Measurements from ENCODE around the gene ASTN1. TPM values are rescaled to one million over a fixed set of nuclear protein-coding genes. Genes with fewer than 3 reads are reported as not detected.

The ASTN1 gene
- polyA plus RNA-seq, 1 experiment, result 0.09 TPM

DNA sequence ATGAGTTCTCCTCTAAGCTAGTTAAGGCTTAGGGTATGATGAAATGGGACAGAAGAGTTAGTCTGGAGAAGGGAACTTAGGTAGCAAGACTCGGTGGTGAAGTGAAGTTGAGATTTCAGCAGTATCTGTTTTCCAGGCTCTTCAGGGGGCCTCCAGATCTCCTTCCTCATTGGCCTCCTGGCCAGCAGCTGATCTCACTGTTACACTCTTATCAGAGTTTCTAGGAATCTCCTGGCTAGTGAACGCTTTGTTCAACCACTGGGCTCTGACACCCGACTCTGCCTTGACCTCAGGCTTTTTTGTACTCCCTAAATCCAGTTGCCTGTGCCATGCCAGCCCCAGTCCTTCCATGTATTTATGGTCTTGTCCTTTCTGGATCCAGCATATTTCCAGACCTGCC, 311.0 kb downstream of the ASTN1 start:
- CTCF ChIA-PET, result interaction anchor here (0.8 kb wide), 1 partner anchor 1702 kb away, joined by 3 read pairs; no protein-coding TSS in a partner anchor
- DNase-seq (ENCODE audit: low read depth, low spot score), result no peak
- H3K27me3 ChIP-seq (ENCODE audit: control insufficient read depth, insufficient read depth, low read length), result no peaks in the 10 kb centered on the region
- POLR2A ChIA-PET, result no interaction called here
- H3K9me3 ChIP-seq (ENCODE audit: control insufficient read depth, insufficient read depth, low read length), result no peaks in the 10 kb centered on the region
- H3K27ac ChIP-seq (ENCODE audit: low read depth, low read length), result no peak overlapping the region
- no peak overlapping the region for H3K4me3 ChIP-seq (ENCODE audit: low read depth, low read length)
- no peak for TF ChIP-seq CTCF (IDR thresholded peaks at IDR 0.05; ENCODE audit: low read depth, low read length)

- Histone ChIP-seq H3K9me3 (ENCODE audit: control insufficient read depth, insufficient read depth, low read length) (no peaks in the 10 kb centered on the region), H3K4me3 (ENCODE audit: low read depth, low read length) (no peak overlapping the region), H3K27me3 (ENCODE audit: control insufficient read depth, insufficient read depth, low read length) (no peaks in the 10 kb centered on the region), H3K27ac (ENCODE audit: low read depth, low read length) (no peak overlapping the region)
- CTCF ChIA-PET, result no interaction called here
- TF ChIP-seq CTCF (IDR thresholded peaks at IDR 0.05; ENCODE audit: low read depth, low read length), result no peak
- POLR2A ChIA-PET, result no interaction called here
- no peak for DNase-seq (ENCODE audit: low read depth, low spot score)
Measured at GRCh38 chr1:176852124-176852523, 312.4 kb downstream of the ASTN1 start.

DNA sequence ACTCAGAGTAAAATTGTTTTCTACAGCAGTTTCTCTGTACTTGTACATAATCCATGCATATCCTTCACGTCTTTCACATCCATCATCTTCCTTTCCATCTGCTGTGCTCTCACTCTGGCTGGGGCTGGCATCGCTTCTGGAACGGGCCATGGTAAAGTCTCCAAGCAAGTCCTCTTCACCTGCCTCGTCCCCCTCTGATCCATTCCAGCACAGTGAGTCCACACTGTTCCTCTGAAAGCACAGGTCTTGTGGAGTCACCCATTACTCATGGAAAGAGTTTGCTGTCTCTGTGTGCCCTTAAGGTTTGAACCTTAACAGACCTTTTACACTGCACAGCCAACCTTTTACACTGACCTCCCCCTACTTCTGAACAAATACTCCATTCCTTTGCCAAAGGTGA, 313.6 kb downstream of the ASTN1 start:
- DNase-seq (ENCODE audit: low read depth, low spot score), result no peak
- CTCF ChIA-PET, result no interaction called here
- TF ChIP-seq CTCF (IDR thresholded peaks at IDR 0.05; ENCODE audit: low read depth, low read length), result no peak
- H3K27me3 ChIP-seq (ENCODE audit: control insufficient read depth, insufficient read depth, low read length), result no peaks in the 10 kb centered on the region
- H3K27ac ChIP-seq (ENCODE audit: low read depth, low read length), result no peak overlapping the region
- POLR2A ChIA-PET, result no interaction called here
- no peak overlapping the region for H3K4me3 ChIP-seq (ENCODE audit: low read depth, low read length)
- H3K9me3 ChIP-seq (ENCODE audit: control insufficient read depth, insufficient read depth, low read length), result no peaks in the 10 kb centered on the region

DNA sequence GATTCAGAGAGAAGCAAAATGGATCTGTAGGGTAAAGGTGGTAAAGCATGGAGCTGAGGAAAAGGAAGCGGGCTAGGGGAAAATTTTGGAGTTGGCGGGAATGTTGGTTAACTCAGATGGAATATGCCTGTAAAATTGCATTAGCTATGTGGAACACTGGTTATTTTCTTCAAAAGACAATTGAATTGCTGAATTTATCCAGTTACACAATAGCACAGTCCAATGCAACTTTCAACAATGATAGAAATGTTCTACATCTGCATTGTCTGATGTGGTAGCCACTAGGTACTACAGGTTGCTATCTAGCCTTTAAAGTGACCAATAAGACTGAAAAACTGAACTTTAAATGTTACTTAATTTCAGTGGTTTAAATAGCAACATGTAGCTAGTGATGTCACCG, 315.2 kb downstream of the ASTN1 start:
- Histone ChIP-seq H3K27ac (ENCODE audit: low read depth, low read length) (no peak overlapping the region), H3K27me3 (ENCODE audit: control insufficient read depth, insufficient read depth, low read length) (no peaks in the 10 kb centered on the region), H3K4me3 (ENCODE audit: low read depth, low read length) (no peak overlapping the region), H3K9me3 (ENCODE audit: control insufficient read depth, insufficient read depth, low read length) (no peaks in the 10 kb centered on the region)
- ChIA-PET CTCF (no interaction called here), POLR2A (no interaction called here)
- no peak for DNase-seq (ENCODE audit: low read depth, low spot score)
- TF ChIP-seq CTCF (IDR thresholded peaks at IDR 0.05; ENCODE audit: low read depth, low read length), result no peak

DNA sequence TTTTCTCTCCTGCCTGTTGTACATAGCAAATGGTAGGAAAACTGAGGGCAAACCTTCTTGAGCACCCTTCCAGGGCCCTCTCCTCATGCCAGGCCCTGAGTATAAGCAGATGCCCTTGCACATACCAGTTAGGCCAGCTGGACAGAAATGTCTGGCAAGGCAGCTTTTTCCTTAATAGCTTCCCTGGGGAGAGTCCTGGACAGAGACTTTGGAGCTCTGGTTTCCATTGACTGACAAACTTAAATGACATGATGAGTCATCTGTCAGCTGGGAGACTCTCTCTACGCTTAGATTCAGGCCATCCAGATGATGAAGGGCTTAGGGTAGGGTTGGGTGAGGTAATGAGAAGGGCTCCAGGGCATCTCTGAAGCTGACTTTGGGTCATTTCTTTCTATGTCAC, 317.5 kb downstream of the ASTN1 start:
- H3K4me3 ChIP-seq (ENCODE audit: low read depth, low read length), result no peak overlapping the region
- DNase-seq (ENCODE audit: low read depth, low spot score), result no peak
- H3K27me3 ChIP-seq (ENCODE audit: control insufficient read depth, insufficient read depth, low read length), result no peaks in the 10 kb centered on the region
- ChIA-PET CTCF (interaction anchor here (0.9 kb wide), 1 partner anchor 1695 kb away, joined by 3 read pairs; no protein-coding TSS in a partner anchor), POLR2A (no interaction called here)
- TF ChIP-seq CTCF (IDR thresholded peaks at IDR 0.05; ENCODE audit: low read depth, low read length), result no peak
- no peaks in the 10 kb centered on the region for H3K9me3 ChIP-seq (ENCODE audit: control insufficient read depth, insufficient read depth, low read length)
- no peak overlapping the region for H3K27ac ChIP-seq (ENCODE audit: low read depth, low read length)

Measured in AG04450 (cell line).